GM21717 (cell line): Measurements from ENCODE around the gene CDC73.
"Not testable (repeated sequence)": the region's sequence is repeated elsewhere in the genome, so short reads cannot be mapped to it uniquely, and the experiment has no call there.

Experiments used
- ATAC-seq: cut with Tn5 transposase; IDR thresholded peaks from one replicate; pipeline ENCODE4 v1.9.1; 2021; ENCODE audit warnings: mild to moderate bottlenecking, moderate library complexity; ENCODE audit not compliant: unreplicated experiment

CDC73 gene

GRCh38 chr1:193176113-193176512 is 54.3 kb downstream of the CDC73 start:
- no peak for ATAC-seq

- no peak for ATAC-seq
These were observed 55.0 kb downstream of the CDC73 start for GRCh38 chr1:193176788-193177187.

- ATAC-seq, result no peak
These were observed 57.3 kb downstream of the CDC73 start for GRCh38 chr1:193179094-193179493.

GRCh38 chr1:193181536-193181935 is 59.7 kb downstream of the CDC73 start:
- no peak for ATAC-seq

- no peak for ATAC-seq
These were observed 60.2 kb downstream of the CDC73 start for GRCh38 chr1:193181985-193182384.

- ATAC-seq, result peak; percentile 76
These were observed 61.3 kb downstream of the CDC73 start for GRCh38 chr1:193183019-193183627.

GRCh38 chr1:193184776-193185175 is 62.9 kb downstream of the CDC73 start:
- ATAC-seq, result no peak

- no peak for ATAC-seq
These were observed 63.4 kb downstream of the CDC73 start for GRCh38 chr1:193185211-193185610.

- ATAC-seq, result no peak
These were observed 64.3 kb downstream of the CDC73 start, which contains the start of gene B3GALT2 for GRCh38 chr1:193185901-193186731. B3GALT2 (minus strand) TSS chr1:193186613; CDS start chr1:193181562, 5,051 bp downstream.

GRCh38 chr1:193187114-193187513 is 65.3 kb downstream of the CDC73 start:
- no peak for ATAC-seq

- ATAC-seq, result not testable (repeated sequence)
These were observed 67.1 kb downstream of the CDC73 start for GRCh38 chr1:193188915-193189314.

GRCh38 chr1:193189442-193190095 is 67.7 kb downstream of the CDC73 start:
- ATAC-seq, result no peak

GRCh38 chr1:193190096-193190744 is 68.4 kb downstream of the CDC73 start:
- no peak for ATAC-seq

- no peak for ATAC-seq
These were observed 70.8 kb downstream of the CDC73 start for GRCh38 chr1:193192586-193192985.

GRCh38 chr1:193199940-193200339 is 78.1 kb downstream of the CDC73 start:
- no peak for ATAC-seq

- no peak for ATAC-seq
These were observed 79.2 kb downstream of the CDC73 start for GRCh38 chr1:193201021-193201420.

GRCh38 chr1:193210996-193211395 is 89.2 kb downstream of the CDC73 start:
- no peak for ATAC-seq

- ATAC-seq, result peak; percentile 78
These were observed 89.7 kb downstream of the CDC73 start for GRCh38 chr1:193211539-193211938.

- no peak for ATAC-seq
These were observed 90.8 kb downstream of the CDC73 start for GRCh38 chr1:193212637-193213036.

GRCh38 chr1:193213998-193214397 is 92.2 kb downstream of the CDC73 start:
- ATAC-seq, result no peak

GRCh38 chr1:193216920-193217319 is 95.1 kb downstream of the CDC73 start:
- no peak for ATAC-seq
